GM12873 (cell line): ENCODE measurements around the gene MINK1.

Source experiments
- TF ChIP-seq, protein P1 (sequence below): IDR thresholded peaks from 2 replicates; pipeline ENCODE4 v1.5.1; 2012; ENCODE audit warnings: low read depth, mild to moderate bottlenecking, moderate library complexity, low read length, control low read depth; ENCODE audit not compliant: insufficient read depth; ENCODE audit errors: missing control alignments

MINK1 gene

DNA sequence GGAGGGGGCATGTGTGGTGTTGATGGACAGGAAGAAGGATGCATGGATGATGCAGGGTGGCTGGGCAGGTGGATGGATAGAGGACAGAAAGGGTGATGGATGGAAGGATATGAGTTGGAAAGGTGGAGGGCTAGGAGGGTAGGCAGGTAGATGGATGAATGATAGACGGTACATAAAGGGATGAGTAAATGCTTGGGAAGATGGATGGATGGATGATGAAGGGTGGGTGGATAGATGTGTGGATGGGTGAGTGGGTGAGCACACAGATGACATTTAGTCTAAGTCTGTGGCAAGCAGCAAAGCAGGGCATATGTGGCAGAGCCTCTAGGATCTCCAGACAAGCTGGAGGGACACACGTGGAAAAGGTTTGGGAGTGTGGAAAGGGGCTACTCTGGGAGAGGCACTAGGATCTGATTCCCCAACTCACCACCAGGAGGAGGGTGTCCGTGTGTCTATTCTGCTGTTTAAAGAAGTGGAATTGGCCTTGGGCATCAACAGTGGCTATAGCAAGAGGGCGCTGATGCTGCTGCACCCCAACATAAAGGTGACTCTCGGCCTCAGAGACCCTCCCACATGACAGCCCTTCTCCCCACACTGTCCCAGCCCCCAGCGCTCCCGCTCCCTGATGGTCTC lies 18.0 kb upstream of the MINK1 start:
- TF ChIP-seq, protein P1, sequence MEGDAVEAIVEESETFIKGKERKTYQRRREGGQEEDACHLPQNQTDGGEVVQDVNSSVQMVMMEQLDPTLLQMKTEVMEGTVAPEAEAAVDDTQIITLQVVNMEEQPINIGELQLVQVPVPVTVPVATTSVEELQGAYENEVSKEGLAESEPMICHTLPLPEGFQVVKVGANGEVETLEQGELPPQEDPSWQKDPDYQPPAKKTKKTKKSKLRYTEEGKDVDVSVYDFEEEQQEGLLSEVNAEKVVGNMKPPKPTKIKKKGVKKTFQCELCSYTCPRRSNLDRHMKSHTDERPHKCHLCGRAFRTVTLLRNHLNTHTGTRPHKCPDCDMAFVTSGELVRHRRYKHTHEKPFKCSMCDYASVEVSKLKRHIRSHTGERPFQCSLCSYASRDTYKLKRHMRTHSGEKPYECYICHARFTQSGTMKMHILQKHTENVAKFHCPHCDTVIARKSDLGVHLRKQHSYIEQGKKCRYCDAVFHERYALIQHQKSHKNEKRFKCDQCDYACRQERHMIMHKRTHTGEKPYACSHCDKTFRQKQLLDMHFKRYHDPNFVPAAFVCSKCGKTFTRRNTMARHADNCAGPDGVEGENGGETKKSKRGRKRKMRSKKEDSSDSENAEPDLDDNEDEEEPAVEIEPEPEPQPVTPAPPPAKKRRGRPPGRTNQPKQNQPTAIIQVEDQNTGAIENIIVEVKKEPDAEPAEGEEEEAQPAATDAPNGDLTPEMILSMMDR = peak; percentile 30

DNA sequence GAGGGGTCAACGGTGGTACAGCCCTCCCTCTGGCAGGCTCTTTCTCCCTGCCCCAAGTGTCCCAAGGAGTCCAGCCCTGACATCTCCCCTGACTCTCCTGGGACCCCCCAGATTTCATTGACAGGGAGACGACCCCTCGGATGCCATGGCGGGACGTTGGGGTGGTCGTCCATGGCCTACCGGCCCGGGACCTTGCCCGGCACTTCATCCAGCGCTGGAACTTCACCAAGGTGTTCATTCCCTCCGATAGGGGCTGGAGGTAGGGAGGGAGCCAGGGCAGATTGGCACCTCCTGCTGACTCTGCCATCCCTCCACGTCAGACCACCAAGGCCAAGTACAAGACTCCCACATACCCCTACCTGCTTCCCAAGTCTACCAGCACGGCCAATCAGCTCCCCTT lies 16.3 kb upstream of the MINK1 start:
- TF ChIP-seq, protein P1 = no peak

DNA sequence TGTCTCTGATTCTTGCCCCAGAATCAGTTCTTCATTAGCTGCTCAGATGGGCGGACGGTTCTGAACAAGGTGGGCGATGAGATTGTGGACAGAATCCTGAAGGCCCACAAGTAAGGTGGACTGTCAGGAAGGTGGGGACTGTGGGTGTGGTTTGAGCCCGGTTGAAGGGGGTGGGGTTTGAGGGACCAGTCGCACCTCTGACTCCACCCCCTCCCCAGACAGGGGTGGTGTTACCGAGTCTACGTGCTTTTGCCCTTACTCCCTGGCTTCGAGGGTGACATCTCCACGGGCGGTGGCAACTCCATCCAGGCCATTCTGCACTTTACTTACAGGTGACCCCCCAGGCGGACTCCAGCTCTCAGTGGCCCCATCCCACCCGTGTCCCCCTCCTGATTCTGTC lies 14.9 kb upstream of the MINK1 start:
- TF ChIP-seq, protein P1 = no peak

DNA sequence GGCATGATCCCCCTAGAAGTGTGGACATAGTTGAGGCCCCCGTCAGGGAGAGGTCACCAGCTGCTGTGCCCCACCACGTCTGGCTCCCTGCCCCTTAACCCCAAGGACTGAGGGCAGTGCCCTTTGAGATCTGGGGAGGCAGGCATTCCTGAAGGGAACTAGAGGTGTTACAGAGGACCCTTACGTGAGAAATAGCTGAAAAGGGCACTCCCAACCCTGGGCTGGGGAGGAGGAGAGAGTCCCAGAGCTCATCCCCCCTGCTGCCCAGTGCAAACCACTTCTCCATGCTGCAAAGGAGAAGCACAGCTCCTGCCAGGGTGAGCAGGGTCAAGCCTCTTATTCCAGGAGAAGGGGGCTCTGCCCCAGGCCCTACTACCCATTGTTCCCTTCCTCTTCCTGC lies 10.3 kb upstream of the MINK1 start:
- TF ChIP-seq, protein P1 = no peak

DNA sequence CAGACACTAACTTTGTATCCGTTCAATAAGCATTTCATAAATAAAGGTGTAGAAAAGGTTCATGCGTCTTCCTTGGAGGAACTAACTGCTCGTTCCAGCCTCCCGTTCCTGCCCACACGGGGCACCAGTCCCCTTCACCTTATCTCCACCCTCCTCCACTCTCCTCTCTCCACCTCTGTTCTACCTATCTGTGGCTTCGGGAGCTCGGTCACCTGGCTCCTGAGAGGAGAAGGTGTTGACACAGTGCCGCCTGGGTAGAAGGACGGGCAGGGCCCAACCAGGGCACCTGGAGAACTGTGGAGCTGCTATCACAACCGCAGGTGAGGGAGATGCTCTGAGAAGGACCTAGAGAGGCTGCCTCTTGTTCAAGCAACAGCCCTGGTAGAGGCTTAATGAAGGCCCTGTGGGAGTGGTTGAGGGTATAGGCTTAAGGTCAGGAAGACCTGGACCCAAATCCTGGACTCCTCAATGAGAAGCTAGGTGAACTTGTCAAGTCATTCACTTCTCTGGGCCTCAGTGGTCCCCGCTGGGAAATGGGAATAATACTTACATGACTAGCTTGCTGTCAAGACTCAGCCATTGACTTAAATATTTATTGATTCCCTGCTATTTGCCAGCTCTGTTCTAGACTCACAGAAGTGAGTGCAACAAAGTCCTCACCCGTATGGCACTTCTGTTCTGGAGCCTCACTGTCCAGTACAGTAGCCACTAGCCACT lies 9.6 kb upstream of the MINK1 start:
- TF ChIP-seq, protein P1 = no peak

DNA sequence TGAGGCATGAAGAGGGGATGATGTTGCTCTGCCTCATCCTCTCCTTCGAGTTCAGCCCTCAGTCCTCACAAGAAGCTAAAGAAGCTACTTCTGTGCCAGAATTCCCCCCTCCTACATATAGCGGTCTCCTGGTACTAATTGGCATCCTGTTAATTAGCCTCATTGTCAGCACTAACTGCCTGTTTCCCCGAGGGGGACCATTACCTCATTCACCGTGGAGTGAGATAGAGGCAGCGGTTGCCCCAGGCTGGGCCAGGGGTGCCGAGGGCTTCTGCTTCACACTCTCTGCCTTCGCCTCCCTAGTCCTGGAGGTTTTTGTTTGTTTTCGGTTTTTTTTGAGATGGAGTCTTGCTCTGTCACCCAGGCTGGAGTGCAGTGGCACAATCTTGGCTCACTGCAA lies 5.7 kb upstream of the MINK1 start:
- TF ChIP-seq, protein P1 = no peak

DNA sequence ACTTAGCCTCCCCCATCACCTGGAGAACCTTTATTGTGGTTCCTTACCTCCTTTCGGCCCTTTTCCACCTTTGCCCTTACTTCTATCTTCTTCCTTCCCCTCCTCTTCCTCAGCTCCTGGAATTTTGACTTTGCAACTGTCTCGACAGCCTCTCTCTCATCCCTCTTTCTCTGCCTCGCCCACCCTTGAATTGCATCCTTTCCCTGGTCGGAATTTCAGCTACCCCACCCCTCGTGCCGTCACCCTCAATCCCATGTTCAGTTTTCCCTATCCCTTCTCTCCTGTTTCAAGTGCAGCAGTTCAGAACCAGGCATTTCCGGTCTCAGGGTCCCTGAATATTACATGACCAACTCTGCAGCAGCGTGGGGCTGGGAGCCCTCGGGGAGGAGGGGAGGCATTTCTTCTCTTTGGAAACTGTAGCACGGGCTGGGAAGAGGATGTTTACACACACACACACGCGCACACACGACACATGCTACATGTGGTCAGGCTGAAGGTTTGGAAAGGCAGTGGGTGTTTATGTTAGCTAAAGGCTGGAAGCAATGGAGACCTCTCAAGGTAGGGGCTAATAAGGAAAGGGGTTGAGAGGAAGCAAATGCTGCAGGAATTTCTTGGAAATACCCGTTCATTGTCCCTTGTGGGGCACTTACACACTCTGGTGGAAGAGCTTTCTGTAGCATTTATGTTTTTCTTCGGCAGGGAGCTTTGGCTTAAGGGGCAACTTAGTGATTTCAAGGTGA lies 971 bp downstream of the MINK1 start:
- TF ChIP-seq, protein P1 = no peak
